A549 (cell line): ENCODE measurements around the gene UGT1A5.

Source experiments
- CTCF ChIP-seq: fragments of >200 bp; sonication (Bioruptor Twin); formaldehyde crosslinking; IDR thresholded peaks from 3 replicates; pipeline ENCODE4 v1.5.1; 2016
- FOSB ChIP-seq: fragments of 250-450 bp; sonication (Bioruptor Pico); IDR thresholded peaks from 2 replicates; pipeline ENCODE4 v1.5.0; 2020; ENCODE audit warnings: mild to moderate bottlenecking, moderate library complexity
- MAX ChIP-seq: IDR thresholded peaks from 2 replicates; pipeline ENCODE4 v1.6.1; 2012
- USF2 ChIP-seq: fragments of 450-650 bp; IDR thresholded peaks from 2 replicates; pipeline ENCODE4 v1.6.1; 2014; ENCODE audit warnings: antibody characterized with exemption

GRCh38 chr2:233817995-233818638 is 105.4 kb downstream of the UGT1A5 start:
- TF ChIP-seq USF2 = no peak
- TF ChIP-seq CTCF = no peak
- no peak for TF ChIP-seq MAX
- TF ChIP-seq FOSB (CRISPR knock-in tag) = no peak
